Measurements from ENCODE around the gene TMEM134. TPM values are rescaled to one million over a fixed set of nuclear protein-coding genes. Genes with fewer than 3 reads are reported as not detected.

TMEM134 gene
- total and polyA plus RNA-seq, 2 donors (not counting 3 experiments of a cell fraction or from before 2014, with no cell fraction given): 33.4 to 207 TPM

GRCh38 chr11:67492069-67492727 lies 23.1 kb upstream of the TMEM134 start:
- Histone ChIP-seq H3K27me3 (ENCODE audit: control insufficient read depth in 2 of 2, insufficient read depth in 2 of 2, low read length in 2 of 2) (no peaks in the 10 kb centered on the region), H3K4me1 (ENCODE audit: control insufficient read depth, extremely low read depth, insufficient read depth, low read length) (no peaks in the 10 kb centered on the region), H3K9me3 (replicated peaks; ENCODE audit: control insufficient read depth, insufficient read depth, low read length) (no peaks in the 10 kb centered on the region), H3K4me2 (ENCODE audit: insufficient read depth, low read length) (no peak overlapping the region), H3K9me1 (replicated peaks; ENCODE audit: control insufficient read depth, extremely low read depth, insufficient read depth, low read length) (no peaks in the 10 kb centered on the region), H3K27ac (ENCODE audit: insufficient read depth, low read depth, low read length) (no peak overlapping the region), H3K4me3 (replicated peaks in 1 of 3; ENCODE audit: insufficient read depth in 1 of 3, low read depth in 1 of 3, low read length in 3 of 3) (no peak overlapping the region), H2AFZ (ENCODE audit: low read depth, low read length) (no peak overlapping the region), H4K20me1 (replicated peaks; ENCODE audit: control insufficient read depth, extremely low read depth, insufficient read depth, low read length) (no peaks in the 10 kb centered on the region), H3K9ac (replicated peaks; ENCODE audit: extremely low read depth, insufficient read depth, low read length) (no peak overlapping the region), H3K36me3 (ENCODE audit: control insufficient read depth in 2 of 2, extremely low read depth in 1 of 2, insufficient read depth in 2 of 2, low read length in 2 of 2) (peaks cover 0 to 9% of the 10 kb centered on the region in 2 experiments), H3K79me2 (ENCODE audit: control insufficient read depth, insufficient read depth, low read length) (no peaks in the 10 kb centered on the region)
- ChIA-PET POLR2A (no interaction called here), CTCF (interaction anchor here (1.0 to 2.6 kb wide), 2 partner anchors 9 to 90 kb away, joined by 3 to 10 read pairs; partner anchors contain the start of genes AIP and PPP1CA)
- TF ChIP-seq EZH2 (IDR thresholded peaks at IDR 0.05; ENCODE audit: borderline replicate concordance, low read depth, low read length, severe bottlenecking): no peak
- no peak for TF ChIP-seq MYC (IDR thresholded peaks at IDR 0.05; ENCODE audit: low read depth, low read length)
- TF ChIP-seq GATA2 (IDR thresholded peaks at IDR 0.05; ENCODE audit: insufficient read depth, insufficient read length, low read depth, low read length): no peak
- TF ChIP-seq POLR2AphosphoS5 (IDR thresholded peaks at IDR 0.05; ENCODE audit: insufficient read depth, low read depth, low read length): no peak
- TF ChIP-seq FOS (IDR thresholded peaks at IDR 0.05; ENCODE audit: borderline replicate concordance, insufficient read depth, low read length): no peak
- TF ChIP-seq POLR2A (IDR thresholded peaks at IDR 0.05; ENCODE audit: low read depth, low read length): no peak
- no peak for TF ChIP-seq JUN (IDR thresholded peaks at IDR 0.05; ENCODE audit: borderline replicate concordance, insufficient read depth, insufficient read length, low read depth)
- no peak for TF ChIP-seq CTCF (IDR thresholded peaks at IDR 0.05; ENCODE audit: extremely low read depth in 1 of 2, insufficient read depth in 1 of 2, low read depth in 1 of 2, low read length in 2 of 2)
- no peak for TF ChIP-seq MAX (IDR thresholded peaks at IDR 0.05; ENCODE audit: insufficient read depth, insufficient read length)
- BruUV-seq (replicated peaks): no TSS peak
- intact Hi-C loops (cut with micrococcal nuclease): no loop called here
- DNase-seq (ENCODE audit: low read depth, low spot score) (no peak), FAIRE-seq (no peak)
- dilution Hi-C loops (cut with MboI; ENCODE audit: extremely low pct_ligation_motif_present, low sequenced_read_pairs): no loop called here
